ENCODE results near the gene CHRNA9.

Gene CHRNA9

DNA sequence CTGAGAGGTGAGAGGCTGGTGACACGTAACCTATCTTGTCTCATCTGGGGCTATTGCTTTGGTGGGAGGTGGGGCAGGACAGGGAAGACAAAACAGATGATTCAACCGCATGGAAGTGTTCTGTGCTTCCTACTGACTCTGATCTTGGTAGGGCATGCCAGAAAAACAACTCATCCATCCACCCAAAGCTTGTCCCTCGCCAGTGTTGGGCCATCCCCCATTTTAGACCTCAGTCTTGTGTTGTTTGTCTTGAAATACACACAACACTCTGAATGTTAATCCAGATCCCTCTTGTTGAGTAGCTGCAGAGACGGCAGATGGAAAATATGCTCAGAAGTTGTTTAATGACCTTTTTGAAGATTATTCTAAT is 377 bp downstream of the CHRNA9 start:
- Histone ChIP-seq H3K36me3 (ENCODE audit: control insufficient read depth in 5 of 5, insufficient read depth in 5 of 5, low read length in 5 of 5) (no peaks in the 10 kb centered on the region), H3K4me3 (ENCODE audit: low read depth in 1 of 5, low read length in 5 of 5) (no peak overlapping the region), H3K4me1 (ENCODE audit: control insufficient read depth in 5 of 5, insufficient read depth in 5 of 5, low read length in 5 of 5) (peaks cover 0 to 10% (median 7%) of the 10 kb centered on the region in 5 donors), H3K9me3 (ENCODE audit: control insufficient read depth in 5 of 5, low read length in 5 of 5) (no peaks in the 10 kb centered on the region), H3K9ac (ENCODE audit: low read length in 5 of 5) (no peak overlapping the region), H3K27ac (ENCODE audit: low read depth, low read length) (no peak overlapping the region), H3K27me3 (ENCODE audit: control insufficient read depth in 5 of 5, insufficient read depth in 4 of 5, low read length in 5 of 5) (no peaks in the 10 kb centered on the region)

DNA sequence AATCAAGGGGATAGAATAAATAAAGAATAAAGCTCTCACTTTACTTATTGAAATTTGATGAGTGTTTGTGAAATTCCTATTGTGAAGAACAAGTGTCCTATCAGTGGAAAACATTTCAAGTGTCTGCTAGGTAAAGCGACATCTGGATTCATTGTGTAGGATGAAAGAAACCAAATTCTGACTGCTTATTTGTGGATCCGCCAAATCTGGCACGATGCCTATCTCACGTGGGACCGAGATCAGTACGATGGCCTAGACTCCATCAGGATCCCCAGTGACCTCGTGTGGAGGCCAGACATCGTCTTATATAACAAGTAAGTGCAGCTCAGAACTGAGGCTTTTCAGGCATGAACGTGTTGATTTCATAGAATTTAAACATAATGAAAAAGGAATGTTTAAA is 1.9 kb downstream of the CHRNA9 start:
- Histone ChIP-seq H3K27me3 (ENCODE audit: control insufficient read depth in 5 of 5, insufficient read depth in 4 of 5, low read length in 5 of 5) (no peaks in the 10 kb centered on the region), H3K9me3 (ENCODE audit: control insufficient read depth in 5 of 5, low read length in 5 of 5) (no peaks in the 10 kb centered on the region), H3K9ac (ENCODE audit: low read length in 5 of 5) (no peak overlapping the region), H3K4me3 (ENCODE audit: low read depth in 1 of 5, low read length in 5 of 5) (no peak overlapping the region), H3K27ac (ENCODE audit: low read depth, low read length) (no peak overlapping the region), H3K36me3 (ENCODE audit: control insufficient read depth in 5 of 5, insufficient read depth in 5 of 5, low read length in 5 of 5) (no peaks in the 10 kb centered on the region), H3K4me1 (ENCODE audit: control insufficient read depth in 5 of 5, insufficient read depth in 5 of 5, low read length in 5 of 5) (no peaks in the 10 kb centered on the region)

DNA sequence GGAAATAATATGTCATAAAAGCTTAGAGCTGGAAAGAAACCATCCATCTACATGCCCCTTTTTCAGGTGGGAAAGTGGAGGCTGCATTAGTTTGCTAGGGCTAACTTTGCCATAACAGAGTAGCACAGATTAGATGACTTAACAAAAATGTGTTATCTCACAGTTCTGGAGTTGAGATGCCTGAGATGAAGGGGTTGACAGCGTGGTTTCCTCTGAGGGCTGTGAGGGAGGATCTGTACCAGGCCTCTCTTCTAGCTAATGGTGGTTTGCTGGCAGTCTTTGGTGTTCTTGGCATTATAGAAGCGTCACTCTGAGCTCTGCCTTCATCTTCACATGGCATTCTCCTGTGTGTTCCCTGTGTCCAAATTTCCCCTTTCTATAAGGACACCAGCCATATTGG is 2.4 kb downstream of the CHRNA9 start:
- H3K9ac ChIP-seq (ENCODE audit: low read length in 5 of 5): no peak overlapping the region
- no peaks in the 10 kb centered on the region for H3K36me3 ChIP-seq (ENCODE audit: control insufficient read depth in 5 of 5, insufficient read depth in 5 of 5, low read length in 5 of 5)
- H3K9me3 ChIP-seq (ENCODE audit: control insufficient read depth in 5 of 5, low read length in 5 of 5): no peaks in the 10 kb centered on the region
- no peaks in the 10 kb centered on the region for H3K27me3 ChIP-seq (ENCODE audit: control insufficient read depth in 5 of 5, insufficient read depth in 4 of 5, low read length in 5 of 5)
- no peak overlapping the region for H3K27ac ChIP-seq (ENCODE audit: low read depth, low read length)
- H3K4me1 ChIP-seq (ENCODE audit: control insufficient read depth in 5 of 5, insufficient read depth in 5 of 5, low read length in 5 of 5): no peaks in the 10 kb centered on the region
- H3K4me3 ChIP-seq (ENCODE audit: low read depth in 1 of 5, low read length in 5 of 5): no peak overlapping the region

DNA sequence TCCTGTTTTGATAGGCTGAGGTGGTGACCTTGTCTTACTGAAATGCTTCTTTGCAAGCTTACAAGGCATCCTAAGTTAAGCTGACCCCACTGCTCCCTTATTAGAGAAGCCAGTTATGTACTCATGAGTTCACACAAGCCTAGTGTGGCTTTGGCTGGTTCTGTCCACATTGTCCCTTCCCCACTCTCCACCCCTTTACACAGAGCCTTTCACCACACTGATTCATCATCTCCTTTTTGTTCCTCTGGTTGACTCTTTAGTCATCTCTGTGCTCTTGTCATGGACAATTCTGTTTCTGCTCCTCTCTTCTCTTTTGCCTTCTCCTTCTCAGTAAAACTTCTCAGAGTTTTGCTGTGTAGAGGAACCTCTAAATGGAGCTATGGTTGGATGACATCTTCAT is 4.9 kb downstream of the CHRNA9 start:
- Histone ChIP-seq H3K27ac (ENCODE audit: low read depth, low read length) (no peak overlapping the region), H3K36me3 (ENCODE audit: control insufficient read depth in 5 of 5, insufficient read depth in 5 of 5, low read length in 5 of 5) (no peaks in the 10 kb centered on the region), H3K9me3 (ENCODE audit: control insufficient read depth in 5 of 5, low read length in 5 of 5) (no peaks in the 10 kb centered on the region), H3K27me3 (ENCODE audit: control insufficient read depth in 5 of 5, insufficient read depth in 4 of 5, low read length in 5 of 5) (no peaks in the 10 kb centered on the region), H3K4me3 (ENCODE audit: low read depth in 1 of 5, low read length in 5 of 5) (no peak overlapping the region), H3K4me1 (ENCODE audit: control insufficient read depth in 5 of 5, insufficient read depth in 5 of 5, low read length in 5 of 5) (no peaks in the 10 kb centered on the region), H3K9ac (ENCODE audit: low read length in 5 of 5) (no peak overlapping the region)

- Histone ChIP-seq H3K27ac (ENCODE audit: low read depth, low read length) (no peak overlapping the region), H3K4me3 (ENCODE audit: low read depth in 1 of 5, low read length in 5 of 5) (no peak overlapping the region), H3K9ac (ENCODE audit: low read length in 5 of 5) (no peak overlapping the region), H3K36me3 (ENCODE audit: control insufficient read depth in 5 of 5, insufficient read depth in 5 of 5, low read length in 5 of 5) (no peaks in the 10 kb centered on the region), H3K9me3 (ENCODE audit: control insufficient read depth in 5 of 5, low read length in 5 of 5) (no peaks in the 10 kb centered on the region), H3K27me3 (ENCODE audit: control insufficient read depth in 5 of 5, insufficient read depth in 4 of 5, low read length in 5 of 5) (no peaks in the 10 kb centered on the region), H3K4me1 (ENCODE audit: control insufficient read depth in 5 of 5, insufficient read depth in 5 of 5, low read length in 5 of 5) (no peaks in the 10 kb centered on the region)
Observed at GRCh38 chr4:40347472-40347871, 12.3 kb downstream of the CHRNA9 start.

- no peak overlapping the region for H3K4me3 ChIP-seq (ENCODE audit: low read depth in 1 of 5, low read length in 5 of 5)
- H3K9ac ChIP-seq (ENCODE audit: low read length in 5 of 5): no peak overlapping the region
- H3K36me3 ChIP-seq (ENCODE audit: control insufficient read depth in 5 of 5, insufficient read depth in 5 of 5, low read length in 5 of 5): no peaks in the 10 kb centered on the region
- no peak overlapping the region for H3K27ac ChIP-seq (ENCODE audit: low read depth, low read length)
- H3K4me1 ChIP-seq (ENCODE audit: control insufficient read depth in 5 of 5, insufficient read depth in 5 of 5, low read length in 5 of 5): no peaks in the 10 kb centered on the region
- H3K27me3 ChIP-seq (ENCODE audit: control insufficient read depth in 5 of 5, insufficient read depth in 4 of 5, low read length in 5 of 5): no peaks in the 10 kb centered on the region
- no peaks in the 10 kb centered on the region for H3K9me3 ChIP-seq (ENCODE audit: control insufficient read depth in 5 of 5, low read length in 5 of 5)
Observed at GRCh38 chr4:40348000-40348399, 12.9 kb downstream of the CHRNA9 start.

DNA sequence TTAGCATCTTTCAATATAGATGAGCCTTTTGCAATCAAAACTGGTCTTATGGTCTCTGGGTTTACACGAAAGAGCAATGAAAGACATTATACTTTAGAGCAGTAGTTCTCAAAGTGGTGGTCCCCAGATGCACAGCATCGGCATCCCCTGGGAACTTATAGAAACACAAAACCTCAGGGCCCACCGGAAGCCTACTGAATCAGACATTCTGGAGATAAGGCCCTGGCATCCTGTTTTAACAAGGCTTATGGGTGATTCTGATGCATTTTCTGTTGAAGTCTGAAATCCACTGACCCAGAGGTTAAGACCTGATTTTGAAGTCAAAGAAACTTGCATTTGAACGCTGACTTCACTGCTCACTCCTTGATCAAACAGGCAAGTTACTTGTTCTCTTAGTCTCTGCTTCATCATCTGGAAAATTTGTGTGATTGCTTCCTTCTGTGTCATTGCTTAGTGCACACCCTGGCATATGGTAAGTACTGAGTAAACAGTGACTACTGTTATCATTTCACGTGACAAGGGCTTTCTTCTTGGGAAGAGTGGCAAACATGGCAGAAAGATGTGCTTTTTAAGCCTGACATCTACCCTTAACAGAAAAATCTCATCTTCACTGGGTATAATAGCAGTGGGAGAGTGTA is 14.5 kb downstream of the CHRNA9 start:
- H3K9me3 ChIP-seq (ENCODE audit: control insufficient read depth in 5 of 5, low read length in 5 of 5): no peaks in the 10 kb centered on the region
- H3K9ac ChIP-seq (ENCODE audit: low read length in 5 of 5): no peak overlapping the region
- no peaks in the 10 kb centered on the region for H3K27me3 ChIP-seq (ENCODE audit: control insufficient read depth in 5 of 5, insufficient read depth in 4 of 5, low read length in 5 of 5)
- H3K4me1 ChIP-seq (ENCODE audit: control insufficient read depth in 5 of 5, insufficient read depth in 5 of 5, low read length in 5 of 5): no peaks in the 10 kb centered on the region
- no peaks in the 10 kb centered on the region for H3K36me3 ChIP-seq (ENCODE audit: control insufficient read depth in 5 of 5, insufficient read depth in 5 of 5, low read length in 5 of 5)
- no peak overlapping the region for H3K4me3 ChIP-seq (ENCODE audit: low read depth in 1 of 5, low read length in 5 of 5)
- no peak overlapping the region for H3K27ac ChIP-seq (ENCODE audit: low read depth, low read length)

DNA sequence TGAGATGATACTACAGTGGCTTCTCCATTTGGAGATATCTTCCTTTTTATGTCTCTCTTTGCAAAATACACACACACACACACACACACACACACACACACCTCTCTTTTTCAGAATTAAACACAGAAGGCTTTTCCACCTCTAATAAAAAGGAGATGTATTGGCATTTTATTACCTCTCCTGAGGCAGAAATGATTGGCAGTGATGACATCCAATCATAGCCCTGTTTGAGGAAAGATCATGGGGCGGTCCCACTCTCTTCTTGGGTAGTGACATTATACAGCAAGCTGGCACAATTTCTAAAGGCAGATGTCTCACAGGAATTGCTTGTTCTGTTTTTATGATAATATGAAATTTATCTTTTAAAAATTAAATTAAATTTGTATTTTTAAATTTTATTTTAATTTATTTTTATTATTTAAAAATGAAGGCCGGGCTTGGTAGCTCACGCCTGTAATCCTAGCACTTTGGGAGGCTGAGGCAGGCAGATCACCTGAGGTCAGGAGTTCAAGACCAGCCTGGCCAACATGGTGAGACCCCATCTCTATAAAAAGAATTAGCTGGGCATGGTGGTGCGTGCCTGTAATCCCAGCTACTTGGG is 15.6 kb downstream of the CHRNA9 start:
- Histone ChIP-seq H3K27ac (ENCODE audit: low read depth, low read length) (no peak overlapping the region), H3K4me1 (ENCODE audit: control insufficient read depth in 5 of 5, insufficient read depth in 5 of 5, low read length in 5 of 5) (no peaks in the 10 kb centered on the region), H3K27me3 (ENCODE audit: control insufficient read depth in 5 of 5, insufficient read depth in 4 of 5, low read length in 5 of 5) (no peaks in the 10 kb centered on the region), H3K36me3 (ENCODE audit: control insufficient read depth in 5 of 5, insufficient read depth in 5 of 5, low read length in 5 of 5) (no peaks in the 10 kb centered on the region), H3K9me3 (ENCODE audit: control insufficient read depth in 5 of 5, low read length in 5 of 5) (no peaks in the 10 kb centered on the region), H3K4me3 (ENCODE audit: low read depth in 1 of 5, low read length in 5 of 5) (no peak overlapping the region), H3K9ac (ENCODE audit: low read length in 5 of 5) (no peak overlapping the region)

DNA sequence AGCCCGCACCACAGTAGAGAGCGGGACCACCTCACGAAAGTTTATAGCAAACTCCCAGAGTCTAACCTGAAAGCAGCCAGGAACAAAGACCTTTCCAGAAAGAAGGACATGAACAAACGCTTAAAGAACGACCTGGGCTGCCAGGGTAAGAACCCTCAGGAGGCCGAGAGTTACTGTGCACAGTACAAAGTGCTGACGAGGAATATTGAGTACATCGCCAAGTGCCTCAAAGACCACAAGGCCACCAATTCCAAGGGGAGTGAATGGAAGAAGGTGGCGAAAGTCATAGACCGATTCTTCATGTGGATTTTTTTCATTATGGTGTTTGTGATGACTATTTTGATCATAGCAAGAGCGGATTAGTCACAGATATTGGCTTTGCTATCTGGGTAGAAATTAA is 19.0 kb downstream of the CHRNA9 start:
- Histone ChIP-seq H3K4me1 (ENCODE audit: control insufficient read depth in 5 of 5, insufficient read depth in 5 of 5, low read length in 5 of 5) (no peaks in the 10 kb centered on the region), H3K9me3 (ENCODE audit: control insufficient read depth in 5 of 5, low read length in 5 of 5) (no peaks in the 10 kb centered on the region), H3K36me3 (ENCODE audit: control insufficient read depth in 5 of 5, insufficient read depth in 5 of 5, low read length in 5 of 5) (no peaks in the 10 kb centered on the region), H3K27me3 (ENCODE audit: control insufficient read depth in 5 of 5, insufficient read depth in 4 of 5, low read length in 5 of 5) (peaks cover 0 to 4% (median 0%) of the 10 kb centered on the region in 5 donors), H3K9ac (ENCODE audit: low read length in 5 of 5) (no peak overlapping the region), H3K27ac (ENCODE audit: low read depth, low read length) (no peak overlapping the region), H3K4me3 (ENCODE audit: low read depth in 1 of 5, low read length in 5 of 5) (no peak overlapping the region)

- no peak overlapping the region for H3K9ac ChIP-seq (ENCODE audit: low read length in 5 of 5)
- H3K4me1 ChIP-seq (ENCODE audit: control insufficient read depth in 5 of 5, insufficient read depth in 5 of 5, low read length in 5 of 5): no peaks in the 10 kb centered on the region
- no peaks in the 10 kb centered on the region for H3K9me3 ChIP-seq (ENCODE audit: control insufficient read depth in 5 of 5, low read length in 5 of 5)
- H3K27ac ChIP-seq (ENCODE audit: low read depth, low read length): no peak overlapping the region
- H3K36me3 ChIP-seq (ENCODE audit: control insufficient read depth in 5 of 5, insufficient read depth in 5 of 5, low read length in 5 of 5): no peaks in the 10 kb centered on the region
- peaks cover 0 to 4% (median 0%) of the 10 kb centered on the region in 5 donors for H3K27me3 ChIP-seq (ENCODE audit: control insufficient read depth in 5 of 5, insufficient read depth in 4 of 5, low read length in 5 of 5)
- H3K4me3 ChIP-seq (ENCODE audit: low read depth in 1 of 5, low read length in 5 of 5): no peak overlapping the region
Observed at GRCh38 chr4:40355131-40355530, 20.0 kb downstream of the CHRNA9 start.
